GM12872 (cell line): ENCODE results near the gene ARL6IP1.

Source experiments
- TF ChIP-seq, protein P1 (sequence below): IDR thresholded peaks from 3 replicates; pipeline ENCODE4 v1.5.1; 2011; ENCODE audit warnings: low read depth, mild to moderate bottlenecking, low read length, moderate library complexity; ENCODE audit not compliant: insufficient read depth

ARL6IP1 gene

DNA sequence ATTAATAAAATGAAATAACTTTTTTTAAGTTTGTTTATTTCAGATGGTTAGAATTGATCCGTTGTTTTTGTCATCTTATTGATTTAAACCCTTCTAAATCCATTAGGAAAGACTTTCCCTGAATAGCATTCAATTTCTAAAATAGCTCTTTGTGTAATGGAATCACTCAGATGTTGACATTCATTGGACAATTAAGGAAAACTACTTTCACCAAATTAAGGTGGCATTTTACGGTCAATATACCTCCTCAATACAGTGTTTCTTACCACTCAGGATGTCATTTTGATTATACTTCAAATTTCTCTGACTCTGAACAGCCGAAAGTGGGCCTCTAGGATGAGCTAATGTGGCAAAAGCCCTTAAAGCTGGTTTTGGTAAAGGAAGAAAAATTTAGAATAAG, 1.8 kb downstream of the ARL6IP1 start:
- TF ChIP-seq, protein P1, sequence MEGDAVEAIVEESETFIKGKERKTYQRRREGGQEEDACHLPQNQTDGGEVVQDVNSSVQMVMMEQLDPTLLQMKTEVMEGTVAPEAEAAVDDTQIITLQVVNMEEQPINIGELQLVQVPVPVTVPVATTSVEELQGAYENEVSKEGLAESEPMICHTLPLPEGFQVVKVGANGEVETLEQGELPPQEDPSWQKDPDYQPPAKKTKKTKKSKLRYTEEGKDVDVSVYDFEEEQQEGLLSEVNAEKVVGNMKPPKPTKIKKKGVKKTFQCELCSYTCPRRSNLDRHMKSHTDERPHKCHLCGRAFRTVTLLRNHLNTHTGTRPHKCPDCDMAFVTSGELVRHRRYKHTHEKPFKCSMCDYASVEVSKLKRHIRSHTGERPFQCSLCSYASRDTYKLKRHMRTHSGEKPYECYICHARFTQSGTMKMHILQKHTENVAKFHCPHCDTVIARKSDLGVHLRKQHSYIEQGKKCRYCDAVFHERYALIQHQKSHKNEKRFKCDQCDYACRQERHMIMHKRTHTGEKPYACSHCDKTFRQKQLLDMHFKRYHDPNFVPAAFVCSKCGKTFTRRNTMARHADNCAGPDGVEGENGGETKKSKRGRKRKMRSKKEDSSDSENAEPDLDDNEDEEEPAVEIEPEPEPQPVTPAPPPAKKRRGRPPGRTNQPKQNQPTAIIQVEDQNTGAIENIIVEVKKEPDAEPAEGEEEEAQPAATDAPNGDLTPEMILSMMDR: no peak

DNA sequence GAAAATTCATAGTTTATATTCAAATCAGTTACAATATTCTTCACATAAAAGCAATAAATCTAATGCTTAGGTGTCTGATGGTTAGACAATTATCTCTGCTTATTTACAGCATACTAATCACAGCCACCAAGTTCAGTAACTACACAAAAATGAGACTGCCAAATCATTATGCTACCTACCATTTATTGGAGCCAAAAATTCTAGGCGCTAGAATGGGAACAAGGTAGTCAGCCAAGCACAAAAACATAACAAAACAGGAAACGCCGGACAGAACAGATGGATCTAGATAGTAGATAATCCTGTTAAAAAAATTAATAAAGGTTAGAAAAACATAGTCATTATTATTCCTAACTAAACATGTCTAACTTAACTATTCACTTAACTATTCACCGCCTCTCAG, 3.6 kb downstream of the ARL6IP1 start:
- TF ChIP-seq, protein P1: no peak

DNA sequence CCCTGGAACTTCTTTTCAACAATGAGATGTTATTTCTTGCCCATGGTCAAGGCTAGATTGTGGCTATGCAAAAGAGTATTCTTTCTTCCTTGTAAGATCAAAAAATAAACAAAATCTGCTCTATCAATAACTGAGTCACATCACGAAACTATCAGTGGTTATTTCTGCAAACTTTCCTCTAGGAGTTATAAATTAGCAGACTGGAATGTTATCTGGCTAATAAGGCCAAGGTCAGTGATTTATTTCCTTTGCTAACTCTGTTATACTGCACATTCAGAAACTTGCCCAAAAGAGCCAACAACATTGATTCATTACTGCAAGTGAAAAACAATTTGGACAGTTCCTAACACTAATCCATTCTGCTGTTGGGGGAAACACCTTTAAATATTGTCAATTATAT, 5.0 kb downstream of the ARL6IP1 start:
- TF ChIP-seq, protein P1: no peak

DNA sequence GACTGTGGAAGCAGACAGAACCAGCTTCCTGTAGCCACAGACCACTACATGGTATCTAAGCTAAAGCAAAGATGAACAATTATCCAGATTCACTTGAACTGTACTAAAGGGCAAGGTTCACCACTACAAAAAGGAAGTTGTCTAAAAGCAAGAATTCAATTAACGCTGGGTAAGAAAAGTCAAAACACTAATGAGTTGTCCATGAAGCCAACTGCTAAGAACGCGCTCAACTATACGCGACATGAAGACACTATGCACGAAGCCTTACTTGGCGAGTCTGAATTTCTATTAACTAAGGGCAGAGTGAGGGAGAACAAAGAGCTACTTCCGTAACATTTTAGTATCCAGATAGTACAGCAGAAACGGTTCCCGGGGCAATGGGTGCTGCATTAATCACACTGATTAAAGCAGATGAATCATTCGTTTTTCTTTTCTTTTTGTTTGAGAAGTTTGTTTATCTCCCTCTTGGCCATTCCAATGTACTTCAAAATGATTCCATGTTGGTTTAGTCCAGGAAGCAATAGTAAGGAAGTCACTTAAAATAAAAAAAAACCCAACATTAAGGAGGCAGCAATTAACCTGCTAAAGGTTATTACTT, 8.4 kb downstream of the ARL6IP1 start:
- TF ChIP-seq, protein P1: no peak

DNA sequence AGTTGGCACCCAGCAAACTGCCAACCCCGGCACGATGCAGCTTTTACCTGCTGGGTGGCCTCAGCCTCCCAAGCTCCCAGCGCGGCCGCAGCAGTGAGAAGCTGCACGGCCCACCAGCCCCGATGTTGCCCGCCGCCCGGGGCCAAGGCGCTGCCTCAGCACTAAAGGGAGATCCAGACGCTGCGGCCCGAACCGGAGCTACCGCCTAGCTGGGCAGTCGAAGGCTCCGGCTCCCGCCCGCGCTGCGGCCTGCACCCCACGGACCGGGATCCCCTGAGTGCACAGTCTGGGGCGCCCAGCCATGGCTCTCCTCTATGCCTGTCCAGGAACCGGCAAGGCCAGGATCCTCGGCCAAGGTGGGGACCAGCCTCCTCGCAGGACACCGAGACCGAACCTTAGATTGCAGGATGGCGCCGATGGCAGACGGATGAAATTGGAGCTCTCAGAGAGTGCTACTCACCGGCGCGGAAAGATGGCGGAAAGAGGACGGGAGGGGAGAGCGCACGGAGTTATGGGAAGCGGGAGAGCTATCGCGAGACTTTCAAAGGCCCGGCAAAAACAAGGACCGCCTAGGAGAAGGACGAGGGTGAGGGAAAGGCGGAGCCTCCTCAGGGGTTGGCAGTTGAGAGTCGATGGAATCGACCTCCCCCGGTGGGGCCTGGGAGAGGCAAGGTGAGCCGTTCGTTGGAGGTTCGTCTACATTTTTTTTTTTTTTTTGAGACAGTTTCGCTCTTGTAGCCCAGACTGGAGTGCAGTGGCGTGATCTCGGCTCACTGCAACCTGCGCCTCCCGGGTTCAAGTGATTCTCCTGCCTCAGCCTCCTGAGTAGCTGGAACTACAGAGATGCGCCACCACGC, 11.3 kb downstream of the ARL6IP1 start, which contains the start of gene RPS15A:
Gene RPS15A (minus strand): TSS at position 485 of the 857 bp plus-strand sequence. CDS start 1,221 bp downstream, outside the sequence.
- TF ChIP-seq, protein P1: no peak

DNA sequence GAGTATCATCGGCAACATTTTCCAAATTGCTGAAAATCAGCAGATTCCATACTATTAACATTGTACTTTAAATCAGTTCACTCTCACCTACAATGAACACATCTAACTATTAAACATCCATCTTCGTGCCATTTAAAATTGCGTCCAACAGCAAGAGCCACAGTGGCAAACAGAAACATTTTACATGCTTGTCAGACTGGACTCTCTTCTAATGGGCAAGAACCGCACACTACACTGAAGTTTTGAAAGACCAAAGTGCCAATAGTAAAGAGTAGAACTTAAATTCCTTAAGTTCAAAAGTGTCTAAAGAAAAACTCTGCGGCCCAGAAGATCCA, 11.9 kb downstream of the ARL6IP1 start:
- TF ChIP-seq, protein P1: no peak

DNA sequence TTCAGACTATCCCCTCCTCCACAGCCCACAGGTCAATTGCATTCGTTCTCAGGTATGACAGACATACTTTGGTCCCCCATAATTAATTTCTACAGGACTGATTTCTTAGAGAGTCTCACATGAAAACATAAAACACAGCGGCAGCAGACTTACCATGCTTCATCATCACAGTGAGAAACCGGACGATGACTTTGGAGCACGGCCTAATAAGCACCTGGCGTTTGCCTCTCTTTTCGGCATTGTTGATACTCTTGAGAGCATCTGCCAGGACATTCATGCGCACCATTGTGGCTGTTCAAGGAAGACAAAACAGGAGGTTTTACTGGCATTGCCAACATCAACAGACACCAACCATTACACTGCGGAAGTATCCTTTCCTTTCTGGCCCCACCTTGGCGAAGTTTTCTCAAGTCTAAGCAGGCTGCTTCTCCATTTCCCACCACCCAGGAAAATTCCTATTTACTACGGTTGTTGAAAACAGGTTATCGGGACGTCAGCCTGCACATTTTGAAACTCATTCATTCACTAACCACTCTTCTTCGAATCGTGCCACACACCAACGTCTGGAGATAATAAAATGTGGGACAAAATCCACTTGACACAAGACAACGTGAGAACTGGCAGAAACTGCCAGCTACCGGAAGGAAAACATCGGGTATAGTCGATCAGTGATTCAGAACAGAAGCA, 12.4 kb downstream of the ARL6IP1 start:
- TF ChIP-seq, protein P1: no peak
